Raji (cell line): Measurements from ENCODE around the gene ISG20L2.

Source experiments
- POLR2A ChIP-seq: IDR thresholded peaks from 2 replicates; pipeline ENCODE4 v1.6.1; 2011; ENCODE audit warnings: low read depth, low read length, control low read depth; ENCODE audit not compliant: insufficient read depth

The ISG20L2 gene

DNA sequence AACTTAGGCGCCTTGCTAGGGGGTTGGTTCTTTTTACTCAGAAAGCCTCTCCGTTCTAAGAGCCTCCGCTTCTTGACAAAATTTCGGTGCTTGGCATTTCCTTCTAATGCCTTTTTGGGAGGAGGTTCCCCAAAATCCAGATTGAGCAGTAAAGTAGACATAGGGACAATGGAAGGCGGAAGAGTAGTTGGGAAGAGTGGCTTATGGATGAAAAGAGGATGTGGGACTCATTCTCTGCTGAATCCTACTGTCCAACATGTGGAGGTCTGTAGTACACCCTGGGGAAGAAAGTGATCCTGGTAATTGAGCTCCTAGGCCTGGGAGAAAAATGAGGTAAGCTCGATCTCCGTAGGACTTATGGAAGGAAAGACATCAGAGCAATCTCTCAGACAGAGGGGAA lies 1.1 kb downstream of the ISG20L2 start:
- TF ChIP-seq POLR2A = no peak

DNA sequence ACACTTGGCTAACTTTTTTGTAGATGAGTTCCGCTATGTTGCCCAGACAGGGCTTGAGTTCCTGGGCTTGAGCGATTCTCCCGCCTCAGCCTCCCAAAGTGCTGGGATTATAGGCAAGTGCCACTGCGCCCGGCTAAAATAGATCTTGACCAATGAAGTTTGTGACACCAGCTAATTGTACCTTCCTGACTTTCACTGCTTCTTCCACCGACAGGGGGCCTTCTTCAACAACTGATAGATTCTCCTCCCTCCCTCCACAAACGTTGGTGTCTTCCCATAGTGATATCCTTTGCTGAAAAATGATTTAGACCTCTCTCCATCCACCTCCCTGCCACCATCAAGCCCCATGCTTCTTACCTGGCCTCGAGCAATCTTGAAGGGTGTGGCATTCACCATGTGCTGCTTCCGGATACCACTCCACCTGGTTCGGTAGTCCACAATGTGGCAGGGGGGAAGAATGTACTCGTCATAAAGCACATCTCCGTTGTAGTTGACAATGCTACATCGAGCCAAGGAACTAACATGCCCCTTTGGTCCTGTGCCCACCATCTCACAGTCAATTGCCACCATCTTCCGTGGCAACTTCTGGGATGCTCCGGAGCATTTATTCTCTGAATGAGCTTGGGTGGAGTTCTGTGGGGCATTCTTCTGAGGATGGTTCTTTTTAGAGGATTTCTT lies 1.9 kb downstream of the ISG20L2 start:
- TF ChIP-seq POLR2A = no peak

DNA sequence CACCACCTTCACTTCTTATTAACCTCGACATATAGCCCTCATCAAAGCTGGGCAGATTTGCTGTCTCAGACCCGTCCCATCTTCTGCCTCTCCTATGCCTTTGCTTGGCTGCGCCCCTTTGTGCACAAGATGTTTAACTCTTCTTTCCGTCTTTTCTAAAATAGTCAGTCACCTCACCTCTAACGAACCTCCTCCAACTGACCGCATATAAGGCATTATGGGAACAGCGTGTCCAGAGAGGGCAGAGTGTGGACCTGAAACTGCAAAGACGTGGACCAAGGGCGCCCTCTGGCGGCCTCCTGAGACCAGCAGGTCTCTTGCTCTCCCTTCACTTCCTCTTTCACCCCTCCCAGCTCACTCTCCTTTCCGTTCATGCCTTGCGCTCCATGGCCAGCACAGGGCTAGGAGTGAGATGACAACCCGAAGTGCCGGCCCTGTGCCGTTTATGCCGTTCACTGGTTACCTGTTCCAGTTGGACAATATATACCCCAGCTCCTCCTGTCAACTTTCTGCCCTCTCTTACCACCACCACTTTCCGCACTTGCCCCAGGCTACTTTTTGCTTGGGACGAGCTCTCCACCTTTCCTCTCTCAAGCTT lies 2.8 kb downstream of the ISG20L2 start:
- no peak; the same call in 1 of the 2 replicates for TF ChIP-seq POLR2A

DNA sequence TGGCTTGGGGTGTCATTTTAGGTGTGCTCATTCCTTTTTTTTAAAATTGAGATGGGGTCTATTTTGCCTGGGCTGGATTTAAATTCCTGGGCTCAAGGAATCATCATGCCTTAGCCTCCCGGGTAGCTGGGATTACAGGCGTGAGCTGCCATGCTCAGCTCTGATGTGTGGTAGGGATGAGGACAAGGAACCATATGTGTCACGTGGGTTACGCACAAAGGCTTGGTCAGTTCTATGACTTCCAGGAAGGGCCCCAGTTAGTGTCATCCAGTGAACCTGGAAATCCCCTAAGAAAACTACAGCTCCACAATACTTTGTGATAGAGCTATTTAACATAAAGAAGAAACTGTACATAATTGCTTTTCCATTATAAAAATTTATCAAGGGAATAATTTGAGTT lies 7.0 kb downstream of the ISG20L2 start:
- no peak for TF ChIP-seq POLR2A

GRCh38 chr1:156721131-156721530 lies 7.4 kb downstream of the ISG20L2 start:
- TF ChIP-seq POLR2A = no peak

DNA sequence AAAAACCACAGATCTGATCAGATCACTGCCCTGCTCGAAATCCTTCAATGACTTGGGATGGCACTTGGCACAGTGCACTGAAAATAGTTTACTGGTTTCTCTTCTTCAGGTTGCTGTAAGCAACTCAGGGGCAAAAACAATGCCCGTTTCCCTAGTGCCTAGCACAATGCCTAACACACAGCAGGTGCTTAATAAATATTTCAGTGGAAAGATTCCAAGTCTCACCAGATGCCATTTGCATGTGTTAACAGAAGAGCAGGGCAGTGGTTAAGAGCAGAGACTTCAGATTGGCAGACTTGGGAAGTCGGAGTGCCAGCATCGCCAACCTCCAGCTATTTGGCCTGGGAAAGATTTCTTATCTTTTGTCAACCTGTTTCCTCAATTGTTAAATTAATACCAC lies 11.2 kb downstream of the ISG20L2 start:
- TF ChIP-seq POLR2A = no peak

DNA sequence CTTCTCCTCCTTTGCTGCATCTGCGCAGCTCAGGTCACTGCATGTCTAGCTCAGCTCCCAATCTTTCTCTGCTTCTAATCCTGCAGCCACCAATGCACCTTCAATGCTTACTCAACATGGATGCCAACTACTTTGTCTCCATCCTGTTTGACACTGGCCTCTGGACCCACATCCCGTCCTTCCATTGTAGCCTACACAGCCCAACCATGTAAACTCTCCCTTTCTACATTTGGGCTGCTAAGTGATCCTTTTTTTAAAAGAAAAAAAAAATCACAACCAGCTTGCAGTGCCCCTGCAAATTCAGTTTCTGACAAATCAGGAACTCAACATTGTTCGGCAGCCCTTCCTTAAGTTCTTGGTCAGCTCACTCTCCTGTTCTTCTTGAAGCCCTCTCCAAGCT lies 13.7 kb downstream of the ISG20L2 start:
- TF ChIP-seq POLR2A = no peak

- no peak for TF ChIP-seq POLR2A
Observed at GRCh38 chr1:156712626-156713025, 15.9 kb downstream of the ISG20L2 start.

GRCh38 chr1:156711011-156711817 lies 17.4 kb downstream of the ISG20L2 start:
- no peak for TF ChIP-seq POLR2A

DNA sequence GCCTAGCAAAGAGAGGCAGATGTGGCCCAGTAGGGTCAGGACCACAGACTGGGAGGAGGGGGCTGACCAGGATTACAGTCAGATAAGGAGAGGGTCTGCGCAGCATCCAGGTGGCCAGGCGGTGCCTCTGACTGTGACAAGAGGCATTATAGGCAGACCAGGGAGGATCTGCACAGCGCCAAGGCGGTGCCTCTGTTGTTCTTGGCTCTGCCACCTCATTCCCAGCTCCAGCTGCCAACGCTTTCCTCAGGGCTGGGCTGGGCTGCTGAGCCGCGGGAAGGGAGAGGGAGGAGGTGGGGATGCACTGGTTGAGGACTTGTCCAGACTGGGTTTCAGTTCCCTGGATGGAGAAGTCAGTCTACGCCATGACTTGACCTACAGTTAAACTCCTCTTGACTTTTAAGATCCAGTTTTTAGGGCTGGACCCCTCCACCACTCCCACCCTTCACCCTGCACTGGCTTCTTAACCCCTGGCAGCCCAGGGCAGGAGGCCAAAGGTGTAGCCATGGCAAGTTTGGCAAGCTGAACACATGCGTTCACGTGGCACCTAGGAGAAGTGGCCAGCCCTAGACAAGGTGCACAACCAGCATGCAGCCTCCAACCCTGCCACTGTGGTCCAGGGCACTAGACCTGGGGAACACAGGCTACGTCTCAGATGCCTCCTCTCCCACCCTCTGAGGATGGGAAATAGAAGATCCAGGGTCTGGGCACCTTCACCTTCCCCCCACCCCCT lies 18.6 kb downstream of the ISG20L2 start:
- TF ChIP-seq POLR2A = no peak

- TF ChIP-seq POLR2A = no peak
Observed at GRCh38 chr1:156709031-156709430, 19.5 kb downstream of the ISG20L2 start.

- TF ChIP-seq POLR2A = no peak
Observed at GRCh38 chr1:156708218-156708661, 20.3 kb downstream of the ISG20L2 start.

DNA sequence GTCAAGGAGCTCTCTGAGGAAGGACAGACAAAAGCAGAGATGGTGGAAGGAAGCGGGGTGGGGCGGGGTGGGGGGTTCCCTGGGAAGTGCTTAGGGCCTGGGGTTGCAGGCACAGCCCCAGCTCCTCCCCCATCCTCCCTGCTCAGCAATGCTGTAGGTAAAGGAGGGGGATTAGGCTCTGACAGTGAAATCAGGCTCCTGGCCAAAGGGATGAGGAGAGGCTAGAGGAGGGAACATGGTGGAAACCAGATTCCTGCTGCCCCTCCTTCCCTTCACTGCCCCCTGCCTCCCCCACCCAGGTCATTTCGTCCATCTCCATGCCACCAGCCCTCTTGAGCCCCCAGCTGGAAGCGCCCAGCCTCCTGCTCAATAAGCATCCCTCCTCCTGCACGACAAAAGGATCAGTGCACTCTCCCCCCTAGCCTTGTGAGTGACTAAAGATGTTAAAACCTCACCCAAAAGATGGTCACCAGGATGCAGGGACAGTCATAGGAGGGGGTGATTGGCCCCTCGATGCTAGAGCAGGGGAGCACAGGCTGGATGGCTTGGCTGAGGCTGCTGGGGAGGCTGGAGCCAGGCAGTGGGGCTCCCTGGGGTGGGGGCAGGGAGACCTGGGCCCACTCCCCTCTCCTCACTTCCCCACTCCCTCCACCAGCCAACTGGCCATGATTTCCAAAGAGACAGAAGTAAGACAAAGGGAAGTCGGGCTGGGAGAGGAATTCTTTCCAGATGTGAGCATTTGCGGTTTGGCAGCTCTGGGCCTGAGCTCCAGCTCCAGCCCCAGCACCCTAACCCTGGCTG lies 20.9 kb downstream of the ISG20L2 start:
- TF ChIP-seq POLR2A = no peak

GRCh38 chr1:156706657-156707416 lies 21.7 kb downstream of the ISG20L2 start:
- no peak for TF ChIP-seq POLR2A
